K562 (cell line): ENCODE measurements around the gene HOXA2.

ENCODE experiments used
- GABPA ChIP-seq: fragments of 200-800 bp; sonication (Bioruptor generic); conservative IDR thresholded peaks from 2 replicates; pipeline ENCODE4 v1.6.1; 2016; ENCODE audit warnings: low read depth, missing genetic modification characterization, missing compliant biosample characterization
- RCOR1 ChIP-seq, 2 experiments: IDR thresholded peaks; 2 replicates each; pipeline ENCODE4 v1.6.1; 2012; ENCODE audit warnings: low read depth in 2 of 2, low read length in 2 of 2, borderline replicate concordance in 1 of 2, improper control_type of control experiment in 1 of 2
- ZNF140 ChIP-seq: fragments of 250-450 bp; sonication (Bioruptor Pico); IDR thresholded peaks from 2 replicates; pipeline ENCODE4 v1.8.0; 2021; ENCODE audit warnings: moderate library complexity, mild to moderate bottlenecking, inconsistent platforms

DNA sequence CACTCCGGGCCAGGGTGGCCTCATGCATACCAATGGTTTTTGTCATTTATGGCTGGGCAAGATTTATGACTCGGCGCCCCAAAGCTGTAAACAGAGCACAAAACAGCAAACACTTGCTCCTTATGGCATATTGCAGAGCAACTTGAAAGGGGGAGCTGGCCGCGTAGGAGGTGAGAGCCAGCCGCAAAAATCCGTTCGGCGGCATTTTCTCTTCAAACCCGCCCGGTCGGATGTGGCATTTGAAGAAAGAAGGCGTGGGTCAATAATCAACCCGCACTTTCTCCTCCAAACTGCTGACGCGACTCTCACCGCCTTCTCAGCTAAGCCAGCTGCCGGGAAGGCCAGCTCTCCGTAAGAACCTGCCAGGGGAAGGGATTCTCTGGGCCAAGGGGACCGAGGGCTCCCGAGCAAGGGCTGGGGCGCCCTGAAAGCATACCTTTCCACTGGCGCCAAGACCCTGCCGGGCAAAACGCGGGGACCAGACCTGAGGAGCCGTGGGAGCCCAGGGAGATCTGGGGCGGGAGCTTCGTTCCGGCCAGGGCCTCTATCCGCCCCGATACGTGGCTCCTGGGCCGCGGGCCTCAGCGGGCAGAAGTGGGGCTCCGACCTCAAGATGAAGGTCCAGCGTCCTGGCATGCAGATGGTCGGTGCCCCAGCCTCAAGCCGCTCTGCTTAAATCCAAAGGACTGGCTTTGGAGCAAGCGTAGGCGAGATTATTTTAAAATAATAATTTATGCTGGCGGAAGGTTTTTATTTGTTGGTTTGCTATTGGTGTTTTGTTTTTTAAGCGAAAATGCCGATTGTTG, 12.9 kb upstream of the HOXA2 start:
- no peak for TF ChIP-seq RCOR1 (IDR thresholded peaks at IDR 0.05; ENCODE audit: borderline replicate concordance in 1 of 2, low read depth in 2 of 2, low read length in 2 of 2)
- no peak for TF ChIP-seq ZNF140 (CRISPR knock-in tag)
- no peak for TF ChIP-seq GABPA
